Measurements from ENCODE around the gene PRSS36. TPM values are rescaled to one million over a fixed set of nuclear protein-coding genes. Genes with fewer than 3 reads are reported as not detected.

Gene PRSS36
- polyA plus RNA-seq, 1 donor: 1.0 TPM

GRCh38 chr16:31128711-31129567, 20.9 kb downstream of the PRSS36 start:
- no peak for DNase-seq (ENCODE audit: low read depth)

GRCh38 chr16:31127182-31127581, 22.7 kb downstream of the PRSS36 start:
- DNase-seq (ENCODE audit: low read depth): no peak

- DNase-seq (ENCODE audit: low read depth): no peak
These were observed 24.0 kb downstream of the PRSS36 start for GRCh38 chr16:31125844-31126243.

- no peak for DNase-seq (ENCODE audit: low read depth)
These were observed 29.7 kb downstream of the PRSS36 start for GRCh38 chr16:31120129-31120528.

GRCh38 chr16:31118223-31119155, 31.4 kb downstream of the PRSS36 start:
- DNase-seq (ENCODE audit: low read depth): no peak

GRCh38 chr16:31117384-31118222, 32.3 kb downstream of the PRSS36 start, which contains the start of gene KAT8:
TSS of gene KAT8 (plus strand) at chr16:31117664. CDS start at chr16:31117682, 18 bp downstream.
- peak; percentile 90 for DNase-seq (ENCODE audit: low read depth)

GRCh38 chr16:31114468-31114867, 35.4 kb downstream of the PRSS36 start:
- no peak for DNase-seq (ENCODE audit: low read depth)

GRCh38 chr16:31113121-31114120, 36.4 kb downstream of the PRSS36 start:
- DNase-seq (ENCODE audit: low read depth): no peak

- DNase-seq (ENCODE audit: low read depth): no peak
These were observed 37.2 kb downstream of the PRSS36 start for GRCh38 chr16:31112711-31113110.

- DNase-seq (ENCODE audit: low read depth): no peak
These were observed 37.9 kb downstream of the PRSS36 start for GRCh38 chr16:31111881-31112466.

GRCh38 chr16:31110106-31111034, 39.5 kb downstream of the PRSS36 start:
- DNase-seq (ENCODE audit: low read depth): no peak

GRCh38 chr16:31109622-31110021, 40.2 kb downstream of the PRSS36 start:
- DNase-seq (ENCODE audit: low read depth): no peak

GRCh38 chr16:31108794-31109558, 40.9 kb downstream of the PRSS36 start:
- DNase-seq (ENCODE audit: low read depth): no peak

GRCh38 chr16:31108035-31108793, 41.7 kb downstream of the PRSS36 start, which contains the start of gene BCKDK:
TSS of gene BCKDK (plus strand) at chr16:31108386. CDS start at chr16:31109224, 838 bp downstream.
- no peak for DNase-seq (ENCODE audit: low read depth)

GRCh38 chr16:31107465-31107867, 42.4 kb downstream of the PRSS36 start:
- no peak for DNase-seq (ENCODE audit: low read depth)

- no peak for DNase-seq (ENCODE audit: low read depth)
These were observed 43.1 kb downstream of the PRSS36 start for GRCh38 chr16:31106509-31107464.
